Stomach (tissue), 9 donors: Measurements from ENCODE around the gene LAMB2. TPM values are rescaled to one million over a fixed set of nuclear protein-coding genes. Genes with fewer than 3 reads are reported as not detected.
A peak's percentile ranks its signal among the peaks of the same experiment; 100 is the strongest.

Experiments used
- DNase-seq, 2 donors: peaks; one replicate each; pipeline versions ENCODE4 v3.0.0 to v3.0.0-alpha.2; 2013 to 2019
- H3K27ac ChIP-seq, 5 donors: fragments of 200-600 bp in 4 of 5; sonication (generic) in 4 of 5; one replicate each; pipeline ENCODE4 v1.5.1; 2013 to 2019; ENCODE audit warnings: mild to moderate bottlenecking in 1 of 5, moderate library complexity in 1 of 5
- H3K27me3 ChIP-seq, 3 donors: fragments of 200-600 bp; sonication (generic); one replicate each; pipeline ENCODE4 v1.5.1; 2017 to 2019; ENCODE audit warnings: mixed run types in 1 of 3
- H3K36me3 ChIP-seq, 4 donors: fragments of 200-600 bp; sonication (generic); 1 replicate in 3 of 4; 2 replicates in 1 of 4; pipeline ENCODE4 v1.5.1; 2016 to 2019
- H3K4me1 ChIP-seq, 4 donors: fragments of 200-600 bp; sonication (generic); one replicate each; pipeline ENCODE4 v1.5.1; 2016 to 2019
- H3K4me3 ChIP-seq, 4 donors: fragments of 200-600 bp; sonication (generic) in 3 of 4; one replicate each; pipeline ENCODE4 v1.5.1; 2016 to 2019; ENCODE audit warnings: mild to moderate bottlenecking in 1 of 4
- H3K9me3 ChIP-seq, 4 donors: fragments of 200-600 bp; sonication (generic); one replicate each; pipeline ENCODE4 v1.5.1; 2016 to 2019
- CTCF ChIP-seq, 7 experiments: fragments of 450-650 bp in 4 of 7; fragments of 200-600 bp in 3 of 7; sonication (generic) in 3 of 7; IDR thresholded peaks; one replicate each; pipeline ENCODE4 v1.5.1; 2016 to 2019; ENCODE audit warnings: antibody characterized with exemption in 7 of 7, control low read depth in 2 of 7, mild to moderate bottlenecking in 1 of 7
- EP300 ChIP-seq: sonication (generic); formaldehyde crosslinking; IDR thresholded peaks from one replicate; pipeline ENCODE4 v1.6.1; 2017; ENCODE audit warnings: antibody characterized with exemption
- POLR2A ChIP-seq, 4 donors: fragments of 450-650 bp; IDR thresholded peaks; one replicate each; pipeline ENCODE4 v1.6.1; 2016; ENCODE audit warnings: antibody characterized with exemption in 4 of 4, control low read depth in 2 of 4, mild to moderate bottlenecking in 1 of 4, moderate library complexity in 1 of 4
- POLR2AphosphoS5 ChIP-seq, 3 donors: sonication (generic); formaldehyde crosslinking; IDR thresholded peaks; one replicate each; pipeline ENCODE4 v1.6.1; 2016; ENCODE audit warnings: antibody characterized with exemption in 3 of 3
- WGBS, 5 donors: extraction: QIAGEN DNeasy Blood & Tissue Kit in 3 of 5; methylation state at CpG; one replicate each; pipeline versions ENCODE4 v1.1.5 to v1.1.7; 2013 to 2018; 5-methylcytosine and 5-hydroxymethylcytosine counted together
- intact Hi-C: fragments of 100-400 bp; cut with DNase I; formaldehyde crosslinking; loops from one replicate; pipeline ENCODE4 v1.15.1; 2023; ENCODE audit warnings: low total_unique reads
- polyA plus RNA-seq, 3 donors: library from polyadenylated mRNA; stranded (reverse); fragments of 200-250 nt; gene quantifications; one replicate each; pipeline ENCODE4 v1.2.3, GENCODE V29; 2013
- total RNA-seq, 5 donors: library from RNA; depleted of rRNA; stranded (reverse); fragments of >200 nt; gene quantifications; one replicate each; pipeline versions ENCODE4 v1.1.0 to v1.2.3, GENCODE V29; 2014 to 2016
- donor health status: healthy with polysubstance abuse.
- donor health status: Bipolar disorder and iron deficiency.
- donor health status: healthy.

The LAMB2 gene
- total and polyA plus RNA-seq, 8 donors: 195 to 578 (median 324) TPM

- H3K27ac ChIP-seq: no peak overlapping the region
- intact Hi-C loops: no loop called here
- no peak for TF ChIP-seq POLR2AphosphoS5 (IDR thresholded peaks at IDR 0.05)
- TF ChIP-seq CTCF (IDR thresholded peaks at IDR 0.05): no peak
- no peak for TF ChIP-seq POLR2A (IDR thresholded peaks at IDR 0.05)
- TF ChIP-seq EP300: no peak
- DNase-seq: no peak
- peaks cover 0 to 21% (median under 1%) of the 10 kb centered on the region in 4 donors for H3K4me1 ChIP-seq
- WGBS, 5 donors: 51 to 81% (median 69%) methylated on average over 2 of the region's 2 CpGs
- peaks cover 19 to 30% (median 27%) of the 10 kb centered on the region in 4 donors for H3K36me3 ChIP-seq
- no peak overlapping the region for H3K4me3 ChIP-seq
- H3K27me3 ChIP-seq: no peaks in the 10 kb centered on the region
- H3K9me3 ChIP-seq: no peaks in the 10 kb centered on the region
Observed at GRCh38 chr3:49158792-49159191, 25.9 kb upstream of the LAMB2 start.

GRCh38 chr3:49158103-49158709, 25.4 kb upstream of the LAMB2 start:
- Histone ChIP-seq H3K4me1 (peaks cover 0 to 15% (median 0%) of the 10 kb centered on the region in 4 donors), H3K9me3 (no peaks in the 10 kb centered on the region), H3K4me3 (no peak overlapping the region), H3K27ac (no peak overlapping the region), H3K36me3 (peaks cover 13 to 24% (median 21%) of the 10 kb centered on the region in 4 donors), H3K27me3 (no peaks in the 10 kb centered on the region)
- WGBS, 5 donors: 56 to 72% (median 63%) methylated on average over 5 of the region's 5 CpGs
- intact Hi-C loops: no loop called here
- peak; percentile 62 to 64 for DNase-seq
- TF ChIP-seq EP300 (no peak), POLR2AphosphoS5 (IDR thresholded peaks at IDR 0.05) (peak in 1 of 3 donors; percentile 61), POLR2A (IDR thresholded peaks at IDR 0.05) (no peak), CTCF (IDR thresholded peaks at IDR 0.05) (peak in 3 of 7 experiments; percentile 3 to 46 (median 40))

- no peak for TF ChIP-seq POLR2A (IDR thresholded peaks at IDR 0.05)
- Histone ChIP-seq H3K27ac (no peak overlapping the region), H3K4me1 (peaks cover 0 to 9% (median 0%) of the 10 kb centered on the region in 4 donors), H3K36me3 (peaks cover 4 to 15% (median 12%) of the 10 kb centered on the region in 4 donors), H3K9me3 (no peaks in the 10 kb centered on the region), H3K27me3 (no peaks in the 10 kb centered on the region), H3K4me3 (no peak overlapping the region)
- intact Hi-C loops: no loop called here
- 56 to 75% (median 67%) methylated on average over 1 of the region's 1 CpG for WGBS, 5 donors
- no peak for DNase-seq
Observed at GRCh38 chr3:49157289-49157688, 24.4 kb upstream of the LAMB2 start.

GRCh38 chr3:49153349-49153912, 20.6 kb upstream of the LAMB2 start:
- no peaks in the 10 kb centered on the region for H3K4me1 ChIP-seq
- WGBS, 5 donors: 74 to 95% (median 84%) methylated on average over 3 of the region's 3 CpGs
- no peak overlapping the region for H3K27ac ChIP-seq
- H3K36me3 ChIP-seq: no peaks in the 10 kb centered on the region
- H3K27me3 ChIP-seq: no peaks in the 10 kb centered on the region
- H3K4me3 ChIP-seq: no peak overlapping the region
- DNase-seq: no peak
- TF ChIP-seq CTCF (IDR thresholded peaks at IDR 0.05) (no peak), POLR2AphosphoS5 (IDR thresholded peaks at IDR 0.05) (no peak), POLR2A (IDR thresholded peaks at IDR 0.05) (no peak), EP300 (no peak)
- intact Hi-C loops: no loop called here
- no peaks in the 10 kb centered on the region for H3K9me3 ChIP-seq

- WGBS, 5 donors: 88 to 92% (median 90%) methylated on average over 2 of the region's 2 CpGs
- intact Hi-C loops: no loop called here
- H3K27ac ChIP-seq: no peak overlapping the region
- TF ChIP-seq CTCF (IDR thresholded peaks at IDR 0.05) (no peak), POLR2AphosphoS5 (IDR thresholded peaks at IDR 0.05) (no peak), EP300 (no peak), POLR2A (IDR thresholded peaks at IDR 0.05) (no peak)
- H3K27me3 ChIP-seq: no peaks in the 10 kb centered on the region
- H3K9me3 ChIP-seq: no peaks in the 10 kb centered on the region
- H3K4me3 ChIP-seq: no peak overlapping the region
- DNase-seq: no peak
- no peaks in the 10 kb centered on the region for H3K36me3 ChIP-seq
- no peaks in the 10 kb centered on the region for H3K4me1 ChIP-seq
Observed at GRCh38 chr3:49151610-49152009, 18.8 kb upstream of the LAMB2 start.
